GM04503 (cell line): ENCODE results near the gene TLX1.
A peak's percentile ranks its signal among the peaks of the same experiment; 100 is the strongest.

Experiments used
- DNase-seq: peaks from one replicate; pipeline ENCODE4 v3.0.0-alpha.2; 2012; ENCODE audit warnings: low read depth

The TLX1 gene

DNA sequence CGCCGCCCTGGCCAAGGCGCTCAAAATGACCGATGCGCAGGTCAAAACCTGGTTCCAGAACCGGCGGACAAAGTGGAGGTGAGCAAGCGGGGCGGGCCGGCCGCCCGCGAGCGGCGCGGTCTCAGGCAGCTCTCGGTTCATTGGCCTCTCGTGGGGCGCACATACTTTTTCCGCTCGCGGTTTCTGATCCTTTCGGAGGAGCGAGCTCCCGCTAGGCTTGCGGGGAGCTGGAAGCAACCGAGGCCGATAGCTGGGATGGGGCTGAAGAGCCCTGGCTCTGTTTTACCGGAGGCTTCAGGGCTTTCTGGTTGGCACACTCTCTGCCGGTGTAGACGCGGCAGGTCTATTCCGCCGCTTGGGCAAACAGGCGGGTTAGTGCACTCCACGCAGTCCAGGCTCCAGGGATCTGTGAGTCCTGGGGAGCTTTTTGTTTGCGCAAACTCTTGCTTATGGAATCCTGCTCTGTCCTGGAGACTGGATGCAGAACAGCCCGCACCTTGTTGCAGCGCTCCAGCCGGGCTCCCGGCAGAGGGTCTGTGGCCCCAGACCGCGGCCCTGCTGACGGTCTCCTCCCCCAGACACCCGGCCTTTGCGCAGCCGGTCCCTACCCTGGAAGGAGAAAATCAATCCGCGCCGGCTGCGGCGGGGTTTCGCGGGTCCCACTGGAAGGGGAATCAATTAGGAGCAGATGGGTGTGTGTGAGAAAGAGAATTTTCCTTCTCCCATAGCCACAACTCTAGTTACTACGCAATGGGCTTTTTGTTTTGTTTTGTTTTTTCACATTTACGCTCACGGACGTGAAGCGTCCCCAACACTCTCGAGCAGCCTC, 3.4 kb downstream of the TLX1 start:
- no peak for DNase-seq

DNA sequence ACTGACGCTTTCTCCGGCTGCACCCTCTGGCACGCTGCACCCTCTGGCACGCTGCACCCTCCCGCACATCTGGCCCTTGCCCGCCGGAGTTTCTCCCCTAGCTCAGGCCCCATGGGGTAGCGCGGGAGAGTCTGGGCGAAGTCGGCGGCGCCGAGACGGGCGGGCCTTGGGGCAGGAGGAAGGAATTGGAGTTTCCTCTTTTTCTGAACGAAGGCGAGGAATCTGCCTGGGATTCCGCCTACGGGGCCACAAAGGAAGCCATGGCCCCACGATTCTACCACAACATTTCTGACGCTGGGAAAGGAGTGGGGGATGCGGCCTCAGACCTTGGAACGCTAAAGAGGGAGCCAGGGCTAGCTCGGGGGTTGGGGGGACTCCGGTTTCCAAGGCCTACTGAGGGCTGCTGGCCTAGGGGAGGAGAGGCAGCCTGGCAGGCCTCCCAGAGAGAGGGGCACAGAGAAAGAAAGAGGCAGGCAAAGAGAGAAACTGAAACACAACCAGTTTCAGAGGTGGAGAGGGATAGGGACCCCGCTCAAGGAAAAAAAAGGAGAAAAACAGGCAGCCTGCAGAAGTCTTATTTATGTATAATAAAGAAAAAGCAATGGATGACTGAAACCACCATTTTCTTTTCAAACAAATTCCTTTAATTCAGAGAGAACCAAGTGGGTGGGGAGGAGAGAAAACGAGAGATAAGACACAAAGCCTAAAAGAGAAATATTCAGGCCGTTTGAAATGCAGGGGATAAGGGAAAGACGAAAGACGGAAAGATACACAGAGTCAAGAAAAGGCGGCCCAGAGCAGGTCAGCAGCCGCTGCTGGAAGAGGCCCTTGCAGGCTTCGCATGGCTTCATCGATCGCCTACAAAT, 4.3 kb downstream of the TLX1 start:
- no peak for DNase-seq

DNA sequence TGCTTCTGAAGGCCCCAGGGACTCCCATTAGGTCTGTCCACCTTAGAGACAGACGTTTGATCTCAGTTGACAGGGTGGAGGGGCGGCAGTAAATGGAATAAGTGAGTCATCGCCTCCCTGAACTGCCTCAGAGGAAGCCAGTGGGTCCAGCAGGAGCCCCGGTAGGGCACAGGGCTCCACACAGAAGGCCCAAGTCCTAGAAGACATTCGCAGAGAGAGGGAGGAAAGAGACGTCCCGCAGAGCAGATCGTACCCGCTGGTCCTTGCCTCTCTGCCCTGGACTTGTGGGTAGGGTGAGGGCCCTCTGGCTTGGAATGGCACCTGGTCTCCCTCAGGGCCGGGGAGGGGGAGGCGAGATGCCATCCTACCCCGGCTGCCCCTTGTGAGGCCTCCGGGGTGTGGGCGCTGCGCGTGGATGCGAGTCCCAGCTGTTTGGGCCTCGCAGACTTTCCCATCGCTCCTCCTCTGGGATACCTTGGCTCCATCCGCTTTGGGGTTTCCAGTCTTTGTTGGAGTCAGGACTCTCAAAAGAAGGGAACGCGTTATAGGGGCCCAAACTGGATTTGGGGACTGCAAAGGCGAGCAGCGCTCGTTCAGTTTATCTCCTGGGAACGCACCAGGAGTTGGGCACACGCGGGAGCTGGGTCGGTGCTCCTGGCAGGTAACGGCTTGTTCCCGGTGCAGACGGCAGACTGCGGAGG, 5.1 kb downstream of the TLX1 start:
- no peak for DNase-seq

DNA sequence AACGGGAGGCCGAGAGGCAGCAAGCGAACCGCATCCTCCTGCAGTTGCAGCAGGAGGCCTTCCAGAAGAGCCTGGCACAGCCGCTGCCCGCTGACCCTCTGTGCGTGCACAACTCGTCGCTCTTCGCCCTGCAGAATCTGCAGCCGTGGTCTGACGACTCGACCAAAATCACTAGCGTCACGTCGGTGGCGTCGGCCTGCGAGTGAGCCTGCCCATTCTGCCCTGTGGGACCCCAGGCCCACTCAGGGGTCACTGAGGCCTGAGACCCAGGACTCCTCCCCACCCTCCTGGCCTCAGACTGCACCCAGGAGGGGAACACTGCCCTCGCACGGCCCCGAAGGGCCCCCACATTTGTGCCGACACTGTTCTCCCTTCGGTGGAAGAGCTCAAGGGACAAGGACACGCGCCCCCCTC, 5.6 kb downstream of the TLX1 start:
- no peak for DNase-seq

DNA sequence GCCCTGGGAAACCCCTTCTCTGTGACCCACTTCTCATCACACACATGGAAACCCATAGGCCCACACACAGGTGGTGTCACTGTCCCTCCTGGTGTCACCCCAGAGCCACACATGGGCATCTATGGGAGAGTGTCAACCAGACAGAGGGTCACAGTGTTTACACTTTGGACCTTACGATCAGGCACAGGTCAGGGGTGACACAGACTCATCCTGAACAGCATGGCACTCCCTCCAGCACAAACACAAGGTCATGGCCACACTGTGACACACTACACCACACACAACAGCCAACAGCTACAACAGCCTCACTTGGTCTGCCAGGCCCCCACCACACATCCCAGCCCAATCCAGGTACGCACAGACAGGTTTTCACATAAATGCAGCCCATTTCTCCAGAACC, 6.2 kb downstream of the TLX1 start:
- DNase-seq, result no peak

DNA sequence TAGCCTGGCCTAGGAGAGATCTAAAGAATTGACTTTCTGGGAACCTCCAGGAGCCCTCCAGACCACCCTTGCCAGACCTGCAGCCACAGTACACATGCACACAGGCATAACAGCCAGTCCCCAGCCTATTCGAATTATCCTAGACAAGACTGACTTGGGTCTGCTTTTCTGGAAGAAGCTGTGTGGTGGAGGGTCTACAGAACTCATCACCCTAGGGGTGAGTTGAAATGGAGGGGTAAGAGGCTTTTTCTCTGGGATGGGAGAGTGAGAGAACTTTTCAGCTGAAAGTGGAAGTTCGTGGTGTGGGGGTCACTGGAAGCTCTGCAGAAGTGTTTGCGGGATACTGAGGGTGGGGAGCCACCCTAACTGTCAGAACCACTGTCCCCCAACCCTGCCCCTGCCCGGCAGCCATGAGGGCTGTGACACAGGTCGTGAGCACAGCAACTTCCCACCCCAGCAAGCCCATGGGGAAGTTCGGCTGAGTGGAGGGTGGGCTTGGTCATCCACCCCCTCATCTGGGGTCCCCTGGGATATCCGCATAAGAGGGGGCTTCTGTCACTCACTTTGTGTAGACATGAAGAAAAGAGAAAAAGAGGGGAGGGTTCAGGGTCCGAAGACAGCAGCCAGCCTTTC, 7.8 kb downstream of the TLX1 start:
- no peak for DNase-seq

DNA sequence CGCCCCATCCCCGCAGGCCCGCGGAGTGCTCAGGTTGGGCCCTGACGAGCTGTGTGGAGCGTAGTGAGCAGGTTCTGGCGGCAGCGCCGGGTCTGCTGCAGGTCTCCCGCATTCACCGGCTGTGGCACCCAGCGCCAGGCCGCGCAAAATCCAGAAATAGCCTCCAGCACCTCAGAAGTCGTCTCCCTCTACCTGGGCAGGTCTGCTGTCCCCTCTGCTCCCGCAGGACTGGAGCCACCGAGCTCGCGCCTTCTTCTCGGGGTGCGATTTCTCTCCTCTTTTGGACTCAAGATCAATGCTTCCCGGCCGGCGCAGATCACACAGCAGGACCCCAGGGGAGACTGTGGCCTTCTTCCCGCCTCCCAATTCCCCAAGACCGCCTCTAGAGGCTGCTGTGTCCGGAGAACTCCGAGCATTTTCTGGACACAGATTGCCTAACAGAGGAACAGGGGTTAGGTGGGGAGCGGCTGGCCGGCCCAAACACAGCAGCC, 8.4 kb downstream of the TLX1 start:
- no peak for DNase-seq

DNA sequence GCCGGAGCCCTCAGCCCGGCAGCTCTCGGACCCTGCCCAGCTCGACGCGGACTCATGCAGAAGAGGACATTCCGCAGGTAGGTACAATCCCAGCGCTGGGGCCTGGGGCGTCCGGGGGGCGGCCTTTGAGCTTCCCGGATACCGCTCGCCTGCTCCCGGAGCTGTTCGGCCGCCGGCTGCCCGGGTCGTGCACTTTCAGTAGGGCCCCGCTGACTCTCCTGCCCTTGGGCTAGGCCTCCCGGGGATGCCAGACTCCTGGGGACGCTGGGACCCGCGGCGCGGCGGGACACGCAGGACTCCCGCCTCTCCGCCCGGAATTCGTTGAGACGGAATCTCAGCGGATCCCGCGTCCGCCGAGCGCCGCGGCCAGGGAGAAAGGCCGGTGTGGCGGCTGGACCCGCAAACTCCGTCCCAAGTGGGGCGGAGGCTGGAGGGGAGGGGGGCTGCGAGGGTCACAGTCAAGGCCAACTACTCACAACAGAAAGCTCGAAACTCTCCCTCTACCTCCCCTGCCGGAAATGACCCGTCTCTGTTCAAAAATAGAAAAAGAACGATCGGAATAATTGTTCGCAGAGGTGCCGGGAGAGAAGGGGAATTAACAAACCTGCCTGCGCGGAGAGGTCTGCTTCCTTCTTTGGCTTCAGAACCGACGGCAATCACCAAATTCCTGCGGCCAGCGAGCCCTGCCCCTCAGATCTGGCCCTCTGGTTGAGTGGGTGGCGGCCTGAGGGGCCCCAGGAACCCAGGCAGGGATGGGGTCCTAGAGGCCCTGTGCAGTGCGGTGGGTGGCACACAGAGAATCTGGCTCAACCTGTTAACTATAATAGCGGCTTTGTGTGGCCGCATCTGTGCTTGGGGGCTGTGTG, 9.2 kb downstream of the TLX1 start:
- DNase-seq, result no peak

DNA sequence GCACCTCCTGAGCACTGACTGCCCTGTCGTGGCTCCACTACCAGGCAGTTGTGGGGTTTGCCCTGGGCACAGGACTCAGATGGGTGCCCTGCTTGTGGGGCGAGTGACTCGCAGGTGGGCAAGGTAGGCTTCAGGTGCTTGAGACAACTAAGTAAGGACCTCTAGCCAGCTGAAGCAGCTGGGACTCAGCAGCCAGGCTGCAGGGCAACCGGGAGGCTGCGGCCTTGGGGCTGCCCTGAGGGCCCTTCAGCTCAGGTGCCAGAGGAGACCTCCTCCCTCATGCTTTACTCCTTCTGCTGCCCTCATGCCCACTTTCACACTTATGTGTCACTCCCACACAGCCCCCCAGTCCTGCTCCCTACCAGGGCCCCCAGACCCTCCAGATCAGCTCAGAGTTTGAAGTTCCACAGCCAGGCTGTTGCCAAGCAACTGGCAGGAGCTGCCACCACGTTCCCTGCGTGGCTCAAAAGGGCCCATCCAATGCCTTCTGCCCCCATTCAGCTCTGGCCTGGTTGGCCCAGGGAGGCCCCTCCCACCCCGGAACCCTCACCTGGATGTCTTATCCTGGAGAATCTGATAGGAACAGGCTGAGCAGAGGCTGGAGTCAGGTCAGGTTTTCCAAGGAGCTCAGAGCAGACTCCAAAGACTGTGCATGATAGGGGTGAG, 10.0 kb downstream of the TLX1 start:
- no peak for DNase-seq

DNA sequence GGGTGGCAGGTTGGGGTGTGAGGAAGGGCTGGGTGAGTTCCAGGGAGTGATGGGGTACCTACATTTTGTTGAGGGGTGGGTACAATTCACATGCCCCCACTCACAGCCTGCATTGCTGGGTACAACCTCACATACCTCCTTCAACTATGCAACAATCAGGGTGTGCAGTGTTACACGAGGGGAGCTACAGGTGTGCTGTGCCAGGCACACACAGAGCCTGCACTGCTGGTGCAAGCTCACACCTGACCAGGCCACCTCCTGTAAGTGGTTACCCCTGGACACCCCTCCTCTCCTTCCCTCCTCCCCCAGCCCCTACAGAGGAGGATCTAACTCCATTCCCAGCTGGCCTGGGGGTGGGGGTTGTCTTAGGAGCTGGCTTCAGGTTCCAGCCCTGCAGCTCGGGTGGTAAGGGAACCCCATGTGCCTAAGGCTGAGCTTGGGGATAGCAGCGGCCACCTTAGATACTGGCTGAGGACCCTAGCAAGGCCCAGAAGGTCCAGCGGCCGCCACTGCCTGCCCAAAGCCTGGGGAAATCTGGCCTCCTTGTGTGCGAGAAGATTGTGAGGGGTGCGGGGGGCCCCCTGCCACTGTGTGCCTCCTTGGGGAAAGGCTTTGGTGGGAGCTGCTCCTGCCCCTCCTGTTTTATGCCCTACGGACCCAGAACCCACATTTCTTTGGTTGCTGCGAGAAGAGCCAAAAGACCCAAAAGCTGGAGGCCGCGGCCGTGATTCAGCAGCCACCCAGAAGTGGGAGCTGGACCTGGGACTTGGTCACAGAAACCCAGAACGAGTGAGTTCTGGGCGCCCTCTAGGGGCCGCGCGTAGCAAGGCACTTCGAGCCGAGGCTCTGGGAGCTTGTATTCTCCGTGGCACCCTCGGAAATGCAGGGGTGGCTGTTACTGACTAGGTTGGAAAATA, 10.8 kb downstream of the TLX1 start:
- peak; percentile 21 for DNase-seq

DNA sequence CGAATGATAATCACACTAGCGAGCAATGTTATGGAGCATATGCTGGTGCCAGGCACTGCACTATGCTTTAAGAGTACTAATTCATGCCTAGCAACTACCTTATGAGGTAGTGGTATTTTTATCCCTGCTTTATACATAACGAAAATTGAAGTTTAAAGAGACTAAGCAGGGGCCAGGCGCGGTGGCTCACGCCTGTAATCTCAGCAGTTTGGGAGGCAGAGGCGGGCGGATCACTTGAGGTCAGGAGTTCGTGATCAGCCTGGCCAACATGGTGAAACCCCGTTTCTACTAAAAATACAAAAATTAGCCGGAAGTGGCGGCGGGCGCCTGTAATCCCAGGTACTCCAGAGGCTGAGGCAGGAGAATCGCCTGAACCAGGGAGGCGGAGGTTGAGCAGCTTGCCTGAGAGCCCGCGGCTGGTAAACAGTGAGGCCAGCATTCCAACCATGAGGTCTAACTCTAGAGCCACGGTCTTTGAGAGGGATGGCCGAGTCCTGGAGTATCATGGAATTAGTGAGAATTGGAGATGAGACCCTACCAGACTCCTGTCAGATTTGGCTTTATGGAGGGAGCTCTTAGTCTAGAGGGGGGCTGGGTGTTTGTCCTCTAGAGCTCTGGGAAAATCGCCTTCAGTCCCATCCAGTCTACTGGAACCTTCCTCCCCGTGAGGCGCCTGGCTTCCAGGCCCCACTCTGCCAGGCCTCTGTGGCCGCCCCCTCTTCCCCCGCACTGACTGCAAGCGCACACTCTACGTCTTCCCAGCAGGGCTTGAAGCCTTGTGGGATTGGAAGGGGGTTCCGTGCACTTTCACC, 11.6 kb downstream of the TLX1 start:
- DNase-seq, result no peak

DNA sequence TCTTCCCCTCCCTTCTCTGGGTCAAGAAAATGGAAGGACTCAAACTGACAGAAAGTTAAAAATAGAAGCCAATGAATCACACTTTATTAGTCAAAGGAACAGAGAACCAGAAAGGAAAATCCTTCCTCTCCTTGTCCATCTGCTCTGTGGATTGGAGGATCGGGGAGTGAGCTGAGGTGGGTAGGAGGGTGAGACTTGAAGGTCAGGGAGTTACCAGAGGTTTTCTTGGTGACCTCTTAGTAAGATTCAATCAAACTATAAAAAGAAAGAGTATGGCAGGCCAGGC, 12.2 kb downstream of the TLX1 start:
- DNase-seq, result no peak

DNA sequence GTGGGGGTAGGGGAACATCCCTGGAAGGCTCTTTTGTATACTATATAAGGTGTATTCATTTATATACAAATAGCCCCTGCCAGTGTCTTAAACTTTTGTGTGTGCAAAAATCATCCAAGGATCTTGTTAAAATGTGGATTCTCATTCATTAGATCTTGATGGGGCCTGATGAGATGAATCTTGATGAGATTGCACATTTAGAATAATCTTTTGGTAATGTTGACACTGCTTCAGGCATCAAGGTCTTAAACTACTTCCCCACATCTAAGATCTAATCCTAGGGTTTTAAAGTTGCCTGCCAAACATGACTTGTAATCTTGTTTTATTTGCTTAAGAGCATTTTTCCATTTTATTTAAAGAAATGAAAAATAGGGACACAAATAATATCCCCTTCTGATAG, 13.0 kb downstream of the TLX1 start:
- DNase-seq, result no peak

DNA sequence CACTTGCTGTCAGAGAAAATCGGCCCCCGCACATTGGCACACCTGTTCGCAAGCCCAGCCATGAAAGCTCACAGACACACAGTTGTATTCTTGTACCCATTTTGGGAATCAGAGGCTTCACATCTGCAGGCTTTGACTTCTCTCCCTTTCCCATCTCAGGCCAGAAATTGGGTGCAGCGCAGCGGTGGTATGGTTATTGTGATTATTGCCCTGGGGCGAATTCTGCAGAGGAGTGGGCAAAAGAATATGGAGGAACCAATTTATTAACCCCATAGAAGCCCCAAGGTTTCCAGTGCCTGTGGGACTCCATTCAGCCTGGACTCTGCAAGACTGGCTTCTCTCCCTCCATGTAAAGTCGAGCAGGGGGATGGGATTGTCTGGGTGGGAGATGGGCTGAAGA, 14.0 kb downstream of the TLX1 start:
- DNase-seq, result no peak

DNA sequence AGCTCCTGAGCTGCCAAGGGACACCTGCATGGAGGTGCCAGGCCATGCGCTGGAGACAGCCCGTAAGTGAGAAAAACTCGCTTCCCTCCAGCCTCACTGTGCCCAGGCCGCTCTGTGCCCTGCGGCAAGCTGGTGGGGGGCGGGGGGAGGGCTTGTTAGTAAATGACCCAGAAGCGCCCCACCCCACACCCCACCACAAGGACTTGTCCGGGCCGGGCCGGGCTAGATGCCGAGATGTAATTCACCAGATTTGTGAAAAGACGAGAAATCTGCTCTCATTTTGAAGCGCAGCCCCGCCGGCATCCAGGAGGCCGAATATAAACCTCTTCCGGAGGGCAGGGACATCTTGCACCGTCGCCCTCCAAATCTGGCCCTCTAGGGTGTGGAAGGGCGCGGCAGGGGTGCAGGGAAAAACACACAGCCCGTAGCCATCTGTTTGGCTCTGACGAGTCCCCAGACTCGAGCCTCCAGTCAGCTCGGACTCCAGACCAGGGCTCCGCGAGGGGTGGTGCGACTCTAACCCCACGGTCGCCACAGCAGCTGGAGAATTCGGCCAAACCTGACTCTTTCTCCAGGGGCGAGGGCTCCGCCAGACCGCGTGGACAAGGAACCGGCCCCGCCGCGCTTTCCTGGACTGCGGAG, 14.8 kb downstream of the TLX1 start:
- DNase-seq, result no peak

DNA sequence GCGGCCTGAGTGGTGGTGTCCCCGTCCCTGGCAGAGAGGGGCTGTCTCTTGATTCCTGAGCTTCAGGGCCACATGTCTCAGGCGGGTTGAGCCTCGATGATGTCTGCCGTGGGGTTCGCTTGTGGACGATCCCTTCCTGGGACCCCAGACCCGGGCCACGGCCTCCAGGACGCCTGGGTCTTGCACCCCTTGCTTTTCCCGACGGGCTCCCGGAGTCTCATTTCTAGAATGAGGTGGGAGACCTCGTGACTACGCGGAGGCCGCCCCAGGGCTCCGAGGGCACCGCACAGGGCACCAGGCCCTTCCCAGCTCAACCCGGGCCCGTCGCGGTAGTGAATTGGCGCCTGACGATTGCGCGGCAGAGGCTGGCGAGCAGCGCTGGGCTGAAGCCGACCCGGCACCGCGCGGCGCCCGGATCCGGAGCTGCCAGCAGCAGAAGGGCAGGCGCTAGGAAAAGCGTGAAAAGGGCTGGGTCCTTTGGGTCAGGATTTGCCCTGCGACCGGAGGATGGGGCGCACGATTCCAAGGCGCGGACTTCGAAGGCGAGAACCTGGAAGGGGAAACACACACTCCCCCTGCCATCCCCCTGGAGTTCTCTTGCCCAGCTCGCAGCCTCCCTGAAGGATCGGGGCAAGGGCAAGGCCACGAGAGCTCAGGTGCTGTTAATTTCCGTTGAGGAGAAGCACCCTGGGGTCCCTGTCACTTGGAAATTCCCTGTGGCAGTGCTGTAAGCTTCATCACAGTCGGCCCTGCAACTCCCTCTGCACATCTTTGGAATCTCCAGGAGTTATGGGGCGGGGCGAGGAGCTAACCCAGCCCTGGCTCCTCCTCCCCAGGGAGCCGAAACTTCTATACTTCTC, 15.5 kb downstream of the TLX1 start:
- DNase-seq, result no peak

DNA sequence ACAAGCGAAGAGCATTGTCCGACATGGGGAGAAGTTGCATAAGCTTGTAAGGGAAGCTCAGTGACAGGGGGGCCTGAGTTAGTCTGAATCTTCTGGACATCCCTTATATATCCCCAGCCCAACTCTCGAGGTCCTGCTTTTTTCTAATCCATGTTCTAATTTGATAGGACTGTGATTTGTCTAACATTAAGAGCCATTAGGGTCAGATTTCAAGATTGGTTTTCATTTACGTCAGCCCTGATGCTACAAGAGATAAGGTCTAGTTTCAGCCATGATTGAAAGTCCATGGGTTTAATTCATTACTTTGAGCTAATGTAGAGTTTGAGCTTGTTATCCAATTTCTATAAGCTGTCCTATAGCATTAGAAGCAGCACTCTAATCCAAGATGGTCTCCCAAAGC, 20.3 kb downstream of the TLX1 start:
- DNase-seq, result no peak
